ENCODE data around the gene KHDC1L.
"Not testable (repeated sequence)": the region's sequence is repeated elsewhere in the genome, so short reads cannot be mapped to it uniquely, and the experiment has no call there.

- not testable (repeated sequence) for TF ChIP-seq CTCF (IDR thresholded peaks at IDR 0.05); FOXM1 (IDR thresholded peaks at IDR 0.05; ENCODE audit: low read depth); TEAD4 (IDR thresholded peaks at IDR 0.05; ENCODE audit: borderline replicate concordance, insufficient read depth)
Measured at GRCh38 chr6:73254323-73254722, 29.0 kb upstream of the KHDC1L start.
